MM.1S (cell line): ENCODE measurements around the gene EHMT2.

ENCODE experiments used
- EZH2 ChIP-seq: fragments of 300-600 bp; sonication (generic); optimal IDR thresholded peaks from 2 replicates; pipeline ENCODE3; 2017; ENCODE audit warnings: low read depth, mild to moderate bottlenecking, antibody characterized with exemption, low read length, mixed read lengths
- EZH2phosphoT487 ChIP-seq: fragments of 300-600 bp; sonication (generic); IDR thresholded peaks from 2 replicates; pipeline ENCODE4 v1.6.1; 2018; ENCODE audit warnings: antibody characterized with exemption, low read length
- TF ChIP-seq, protein P1 (sequence below): fragments of 300-600 bp; sonication (generic); IDR thresholded peaks from 2 replicates; pipeline ENCODE4 v1.5.1; 2016; ENCODE audit warnings: antibody characterized with exemption, low read length, mixed read lengths

DNA sequence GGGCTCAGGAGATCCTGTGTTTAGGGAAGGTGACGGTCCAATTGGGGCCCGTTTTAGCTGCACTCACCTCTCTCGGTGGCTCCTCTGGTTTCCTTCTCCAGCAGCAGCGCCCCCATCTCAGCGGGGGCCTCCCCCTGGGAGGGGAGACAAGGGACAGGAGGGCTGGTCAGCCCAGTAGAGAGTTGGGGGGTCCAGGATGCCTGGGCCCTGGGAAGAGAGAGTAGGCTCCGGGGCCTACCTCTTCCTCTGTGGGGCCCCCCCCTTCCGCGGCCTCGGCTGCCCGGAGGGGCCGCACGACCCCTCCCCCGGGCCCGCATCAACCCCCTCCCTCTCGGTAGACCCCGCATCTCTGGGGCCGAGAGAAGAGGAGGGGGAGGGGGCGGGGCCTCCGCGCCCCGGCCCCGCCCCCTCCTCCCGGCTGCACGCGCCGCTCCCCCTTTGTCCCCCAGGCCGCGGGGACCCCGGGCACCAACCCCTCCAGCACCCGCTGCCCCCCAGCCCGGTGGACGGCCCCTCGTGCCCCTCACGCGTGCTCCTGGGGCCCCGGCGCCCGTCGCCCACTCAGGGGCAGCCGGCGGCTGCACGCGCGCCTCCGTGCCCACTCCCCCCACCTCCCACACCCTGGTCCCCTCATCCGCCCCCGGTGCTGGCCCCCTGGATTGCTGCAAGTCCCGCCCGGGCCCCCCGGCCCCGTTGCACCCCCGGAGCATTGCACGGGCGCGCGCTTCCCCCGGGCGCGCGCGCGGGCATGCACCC lies 464 bp downstream of the EHMT2 start:
- TF ChIP-seq, protein P1, sequence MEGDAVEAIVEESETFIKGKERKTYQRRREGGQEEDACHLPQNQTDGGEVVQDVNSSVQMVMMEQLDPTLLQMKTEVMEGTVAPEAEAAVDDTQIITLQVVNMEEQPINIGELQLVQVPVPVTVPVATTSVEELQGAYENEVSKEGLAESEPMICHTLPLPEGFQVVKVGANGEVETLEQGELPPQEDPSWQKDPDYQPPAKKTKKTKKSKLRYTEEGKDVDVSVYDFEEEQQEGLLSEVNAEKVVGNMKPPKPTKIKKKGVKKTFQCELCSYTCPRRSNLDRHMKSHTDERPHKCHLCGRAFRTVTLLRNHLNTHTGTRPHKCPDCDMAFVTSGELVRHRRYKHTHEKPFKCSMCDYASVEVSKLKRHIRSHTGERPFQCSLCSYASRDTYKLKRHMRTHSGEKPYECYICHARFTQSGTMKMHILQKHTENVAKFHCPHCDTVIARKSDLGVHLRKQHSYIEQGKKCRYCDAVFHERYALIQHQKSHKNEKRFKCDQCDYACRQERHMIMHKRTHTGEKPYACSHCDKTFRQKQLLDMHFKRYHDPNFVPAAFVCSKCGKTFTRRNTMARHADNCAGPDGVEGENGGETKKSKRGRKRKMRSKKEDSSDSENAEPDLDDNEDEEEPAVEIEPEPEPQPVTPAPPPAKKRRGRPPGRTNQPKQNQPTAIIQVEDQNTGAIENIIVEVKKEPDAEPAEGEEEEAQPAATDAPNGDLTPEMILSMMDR, result no peak
- TF ChIP-seq EZH2phosphoT487 (no peak), EZH2 (no peak)
